Measurements from ENCODE around the gene WIZ.
A peak's percentile ranks its signal among the peaks of the same experiment; 100 is the strongest.
"Not testable (repeated sequence)": the region's sequence is repeated elsewhere in the genome, so short reads cannot be mapped to it uniquely, and the experiment has no call there.

WIZ gene

GRCh38 chr19:15403151-15403531 lies 46.6 kb downstream of the WIZ start:
- no peak for DNase-seq (ENCODE audit: low read depth)

- DNase-seq (ENCODE audit: low read depth) = no peak
Measured at GRCh38 chr19:15402411-15403150, 47.2 kb downstream of the WIZ start.

- no peak for DNase-seq (ENCODE audit: low read depth)
Measured at GRCh38 chr19:15401397-15401710, 48.4 kb downstream of the WIZ start.

- DNase-seq (ENCODE audit: low read depth) = no peak
Measured at GRCh38 chr19:15400521-15401396, 49.0 kb downstream of the WIZ start.

- no peak for DNase-seq (ENCODE audit: low read depth)
Measured at GRCh38 chr19:15399635-15400034, 50.1 kb downstream of the WIZ start.

- no peak for DNase-seq (ENCODE audit: low read depth)
Measured at GRCh38 chr19:15399234-15399515, 50.6 kb downstream of the WIZ start.

GRCh38 chr19:15398501-15399233 lies 51.1 kb downstream of the WIZ start:
- DNase-seq (ENCODE audit: low read depth) = no peak

- no peak for DNase-seq (ENCODE audit: low read depth)
Measured at GRCh38 chr19:15397782-15398181, 52.0 kb downstream of the WIZ start.

- DNase-seq (ENCODE audit: low read depth) = no peak
Measured at GRCh38 chr19:15397236-15397635, 52.5 kb downstream of the WIZ start.

GRCh38 chr19:15396436-15396835 lies 53.3 kb downstream of the WIZ start:
- DNase-seq (ENCODE audit: low read depth) = no peak

- DNase-seq (ENCODE audit: low read depth) = not testable (repeated sequence)
Measured at GRCh38 chr19:15395251-15395650, 54.5 kb downstream of the WIZ start.

GRCh38 chr19:15394426-15394825 lies 55.3 kb downstream of the WIZ start:
- no peak for DNase-seq (ENCODE audit: low read depth)

GRCh38 chr19:15393963-15394362 lies 55.8 kb downstream of the WIZ start:
- no peak for DNase-seq (ENCODE audit: low read depth)

GRCh38 chr19:15390814-15391213 lies 58.9 kb downstream of the WIZ start:
- no peak for DNase-seq (ENCODE audit: low read depth)

- no peak for DNase-seq (ENCODE audit: low read depth)
Measured at GRCh38 chr19:15381864-15382263, 67.9 kb downstream of the WIZ start.

- no peak for DNase-seq (ENCODE audit: low read depth)
Measured at GRCh38 chr19:15381429-15381828, 68.3 kb downstream of the WIZ start.

- no peak for DNase-seq (ENCODE audit: low read depth)
Measured at GRCh38 chr19:15379999-15380647, 69.6 kb downstream of the WIZ start.

- peak; percentile 89 for DNase-seq (ENCODE audit: low read depth)
Measured at GRCh38 chr19:15379083-15379998, 70.4 kb downstream of the WIZ start, which contains the start of gene AKAP8. TSS of gene AKAP8 (minus strand) at chr19:15379787. CDS start at chr19:15379731, 56 bp downstream.

- no peak for DNase-seq (ENCODE audit: low read depth)
Measured at GRCh38 chr19:15378534-15379082, 71.1 kb downstream of the WIZ start.

GRCh38 chr19:15374796-15375440 lies 74.8 kb downstream of the WIZ start:
- no peak for DNase-seq (ENCODE audit: low read depth)
